Stimulated activated CD8-positive, alpha-beta memory T cell treated with anti-CD3 and anti-CD28 coated beads, Interleukin-4, amount 100 ng/mL, for 4 hours (primary cell): Measurements from ENCODE around the gene EPN2.
"Not testable (repeated sequence)": the region's sequence is repeated elsewhere in the genome, so short reads cannot be mapped to it uniquely, and the experiment has no call there.

ENCODE experiments used
- DNase-seq, 2 donors: peaks; one replicate each; pipeline ENCODE4 v3.0.0-alpha.2; 2020; ENCODE audit warnings: low read depth in 2 of 2, low spot score in 1 of 2

EPN2 gene

GRCh38 chr17:19264681-19265080 is 27.5 kb downstream of the EPN2 start:
- DNase-seq: no peak

- DNase-seq: no peak
These were observed 28.6 kb downstream of the EPN2 start for GRCh38 chr17:19265755-19266154.

- no peak for DNase-seq
These were observed 31.4 kb downstream of the EPN2 start for GRCh38 chr17:19268611-19269010.

DNA sequence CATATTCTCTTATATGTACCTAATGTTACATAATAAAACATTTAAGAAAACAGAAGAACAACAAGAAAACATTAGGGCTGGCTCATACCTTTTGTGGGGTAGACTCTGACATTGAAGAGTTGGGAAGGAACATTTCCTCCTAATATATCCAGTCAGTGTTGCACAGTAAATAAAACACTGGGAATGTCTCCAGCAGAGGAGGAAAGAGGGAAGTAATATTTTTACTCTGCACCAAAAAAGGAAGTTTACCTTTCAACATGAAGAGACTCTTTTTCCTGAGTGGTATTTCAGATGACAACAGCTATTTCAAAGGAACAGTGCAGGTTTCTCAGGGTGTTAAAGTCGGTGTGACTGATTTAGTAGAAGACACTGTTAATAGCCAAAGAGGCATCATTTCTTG is 31.9 kb downstream of the EPN2 start:
- DNase-seq: no peak

DNA sequence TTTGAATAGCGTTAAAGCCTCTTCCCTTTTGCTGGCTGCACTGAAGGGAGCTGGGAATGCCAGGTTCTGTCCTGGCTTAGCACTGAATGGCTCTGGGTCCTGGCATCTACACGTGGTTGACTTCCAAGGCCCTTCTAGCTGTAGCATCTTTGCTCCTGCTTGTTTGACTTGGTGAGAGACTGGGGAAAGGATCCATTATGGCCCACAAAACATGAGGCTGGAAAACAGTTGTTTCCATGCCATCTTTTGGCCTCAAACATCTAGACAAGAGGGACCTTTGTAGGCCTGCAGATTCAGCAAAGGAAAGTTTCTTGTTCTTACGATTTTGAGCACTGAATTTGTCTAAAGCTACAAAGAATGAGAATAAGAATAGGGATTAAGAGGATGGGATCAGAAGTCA is 32.5 kb downstream of the EPN2 start:
- DNase-seq: no peak

DNA sequence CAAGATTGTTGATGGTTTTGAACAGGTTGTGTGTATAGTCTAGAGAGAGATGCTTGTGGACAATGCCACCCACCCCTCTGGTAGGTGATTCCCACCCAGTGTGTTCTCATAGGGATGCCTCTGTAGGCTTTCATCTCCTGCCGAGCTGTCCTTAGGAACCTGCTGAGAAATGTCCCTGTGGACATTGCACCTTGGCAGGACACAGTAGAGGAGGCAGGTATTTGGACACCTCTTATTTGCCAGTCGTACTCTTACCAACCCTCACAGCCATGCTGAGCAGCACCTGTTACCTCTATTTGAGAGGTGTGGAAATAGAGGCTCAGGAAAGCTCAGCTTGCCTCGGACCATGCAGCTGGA is 33.2 kb downstream of the EPN2 start:
- DNase-seq: no peak

DNA sequence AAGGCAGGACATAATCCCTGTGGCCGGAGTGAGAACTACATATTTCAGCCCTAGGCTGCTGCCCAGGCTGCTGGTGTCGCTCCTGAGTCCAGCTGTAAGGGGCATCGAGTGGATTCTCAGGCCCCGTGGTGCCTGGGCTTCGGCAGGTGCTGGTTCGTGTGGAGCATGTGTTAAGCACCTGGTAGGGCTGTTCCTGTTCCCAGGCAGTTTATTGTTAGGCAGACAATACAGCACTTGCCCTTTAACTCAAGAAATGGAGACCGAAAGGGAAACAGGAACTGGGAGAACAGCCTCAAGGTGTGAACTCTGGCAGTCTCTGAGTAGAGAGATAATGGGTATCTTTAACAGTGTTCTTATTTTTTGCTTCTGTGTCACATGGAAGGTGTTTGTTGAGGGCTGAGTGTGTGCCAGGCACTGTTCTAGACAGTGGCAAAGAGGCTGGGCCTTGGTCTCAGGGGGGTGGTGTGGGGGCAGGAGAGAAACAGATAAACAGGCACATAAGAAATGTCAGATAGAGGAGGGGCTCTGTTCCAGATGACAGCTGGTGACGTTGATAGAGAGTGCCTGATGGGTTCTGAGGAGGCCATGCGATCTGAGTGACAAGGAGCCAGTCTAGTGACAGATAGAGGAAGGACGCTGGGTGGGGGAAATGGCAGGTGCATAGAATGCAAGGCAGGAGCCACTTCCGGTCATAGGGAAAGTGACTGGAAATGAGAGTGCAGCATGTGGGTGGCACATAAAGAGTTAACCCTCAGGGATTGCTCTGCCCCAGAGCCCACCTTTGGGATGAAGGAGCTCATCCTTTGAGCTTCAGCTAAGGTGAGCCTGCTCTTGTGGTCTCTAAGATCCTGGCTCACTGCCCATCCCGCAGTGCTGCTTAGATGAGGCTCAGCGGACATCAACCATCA is 33.8 kb downstream of the EPN2 start:
- no peak for DNase-seq

- DNase-seq: no peak
These were observed 34.7 kb downstream of the EPN2 start for GRCh38 chr17:19271780-19272357.

GRCh38 chr17:19273731-19274130 is 36.6 kb downstream of the EPN2 start:
- DNase-seq: no peak

GRCh38 chr17:19274893-19275292 is 37.7 kb downstream of the EPN2 start:
- DNase-seq: no peak

GRCh38 chr17:19275457-19276127 is 38.4 kb downstream of the EPN2 start:
- DNase-seq: no peak

- DNase-seq: not testable (repeated sequence)
These were observed 41.1 kb downstream of the EPN2 start for GRCh38 chr17:19278284-19278683.

GRCh38 chr17:19278729-19279128 is 41.6 kb downstream of the EPN2 start:
- DNase-seq: no peak

DNA sequence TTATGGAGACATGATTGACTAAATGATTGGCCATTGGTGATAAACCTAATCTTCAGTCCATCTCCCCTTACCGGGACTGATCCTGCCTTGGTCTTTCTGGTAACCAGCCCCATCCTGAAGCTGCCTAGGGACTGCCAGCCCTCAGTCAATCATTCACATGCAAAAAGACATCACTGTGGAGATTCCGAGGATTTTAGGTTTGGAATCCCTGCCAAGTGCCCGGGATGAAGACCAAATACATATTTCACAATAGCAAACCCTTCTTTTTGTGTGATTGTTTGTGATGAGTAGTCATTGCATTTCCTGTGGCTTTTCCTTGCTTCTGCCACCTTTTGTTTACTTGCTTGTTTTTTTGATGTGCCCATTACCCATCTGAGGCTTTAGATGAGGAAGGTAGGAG is 44.0 kb downstream of the EPN2 start:
- no peak for DNase-seq

DNA sequence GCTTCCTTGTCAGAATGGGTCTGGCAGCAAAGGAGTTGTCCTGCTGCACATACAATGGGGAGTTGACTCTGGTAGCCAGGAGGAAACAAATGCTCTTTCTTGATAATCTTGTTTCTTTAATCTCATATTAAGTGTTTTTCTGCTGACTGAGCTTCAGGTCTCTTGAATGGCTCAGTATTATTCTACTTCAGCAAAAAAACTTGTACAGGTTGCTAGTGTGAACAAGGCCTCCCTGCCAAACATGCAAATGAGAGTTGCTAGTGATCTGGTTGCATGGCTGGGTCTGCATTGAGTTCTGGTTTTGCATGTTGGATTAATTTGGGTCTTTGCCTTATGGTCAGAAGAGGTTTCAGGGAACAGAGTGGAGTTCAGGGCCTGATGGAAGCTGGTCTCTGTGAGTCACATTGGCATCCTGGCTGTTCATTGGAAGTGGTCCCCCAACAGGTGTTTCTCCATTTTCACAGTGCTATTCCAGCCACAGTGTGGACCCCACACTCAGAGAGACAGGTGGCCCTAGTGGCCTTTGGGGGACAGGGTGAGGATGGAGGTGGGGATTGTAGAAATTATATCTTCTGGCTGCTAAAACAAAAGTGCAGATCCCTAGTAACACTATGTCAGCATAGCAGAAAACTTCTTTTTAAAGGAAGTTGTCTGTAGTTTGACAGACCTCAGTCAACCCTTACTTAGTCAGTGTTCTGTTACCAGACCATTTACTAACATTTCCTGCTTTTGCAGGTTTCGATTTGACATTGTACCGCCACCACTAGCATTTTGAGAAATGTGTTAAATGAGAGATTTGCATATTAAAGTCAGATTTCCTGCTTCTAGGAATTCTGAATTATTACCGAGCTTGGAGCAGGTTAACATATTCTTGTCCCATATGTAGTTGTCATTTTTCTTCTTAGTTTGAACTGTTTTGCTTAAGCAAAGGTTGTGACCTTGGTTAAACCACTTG is 47.1 kb downstream of the EPN2 start:
- no peak for DNase-seq

GRCh38 chr17:19285213-19285900 is 48.2 kb downstream of the EPN2 start:
- no peak for DNase-seq

DNA sequence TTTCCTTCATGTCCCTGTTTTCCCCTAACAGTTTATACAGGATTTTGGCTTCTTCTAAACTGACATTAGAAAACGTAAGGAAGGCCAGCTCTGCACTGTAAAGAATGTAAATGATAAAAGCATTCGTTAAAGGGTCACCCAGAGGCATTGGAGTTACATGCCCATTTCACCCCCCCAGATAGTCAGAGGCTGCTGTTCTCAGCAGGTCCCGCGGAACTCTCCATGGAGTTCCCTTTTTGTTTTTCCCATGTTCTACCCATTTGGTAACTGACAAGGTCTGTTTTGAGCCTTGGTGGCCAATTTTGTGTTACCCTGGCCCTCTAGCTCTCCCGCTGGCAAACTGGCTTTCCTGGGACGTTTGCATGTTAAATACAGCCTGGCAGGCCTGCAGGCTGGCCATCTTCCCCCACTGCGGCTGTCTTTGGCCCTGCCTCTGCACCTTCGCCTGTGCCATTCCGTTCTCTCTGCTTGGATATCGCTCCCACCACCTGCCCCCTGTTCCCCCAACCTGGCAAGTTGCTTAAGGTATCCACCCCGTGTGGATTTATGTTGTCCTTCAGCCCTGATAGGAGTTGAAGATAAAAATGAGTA is 49.7 kb downstream of the EPN2 start:
- DNase-seq: no peak

DNA sequence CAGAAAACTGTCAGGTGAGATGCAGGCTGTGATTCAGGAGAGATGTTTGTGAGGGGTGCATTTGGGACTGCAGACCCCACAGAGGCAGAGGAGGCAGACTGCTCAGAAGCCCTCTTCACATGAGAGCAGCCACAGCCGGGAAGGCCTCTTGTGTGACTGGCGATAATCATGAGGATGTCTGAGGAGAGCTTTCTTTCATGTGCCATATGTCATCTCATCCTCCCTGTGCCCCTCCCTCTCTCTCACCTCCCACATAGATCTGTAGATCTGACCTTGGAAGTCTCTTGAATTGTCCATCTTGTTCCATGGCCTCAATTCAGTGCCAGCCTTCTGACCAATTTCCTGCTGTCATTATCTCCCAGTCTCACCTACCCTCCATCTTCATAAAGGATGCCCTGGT is 50.5 kb downstream of the EPN2 start:
- DNase-seq: no peak

- DNase-seq: no peak
These were observed 51.3 kb downstream of the EPN2 start for GRCh38 chr17:19288453-19288852.

- DNase-seq: no peak
These were observed 53.0 kb downstream of the EPN2 start for GRCh38 chr17:19290066-19290705.
